GM23338 (cell line): ENCODE results near the gene PLEKHA7. TPM values are rescaled to one million over a fixed set of nuclear protein-coding genes. Genes with fewer than 3 reads are reported as not detected.

Source experiments
- ATAC-seq: fragments of 200-7000 bp; cut with Tn5 transposase; 3 replicates; pipeline ENCODE4 v1.9.1; 2020
- DNase-seq: peaks from one replicate; pipeline ENCODE4 v3.0.0-alpha.2; 2015; ENCODE audit warnings: low spot score
- H2AFZ ChIP-seq: fragments of 200-600 bp; sonication (generic); 2 replicates; pipeline ENCODE4 v1.8.0; 2016; ENCODE audit warnings: antibody characterized with exemption, mild to moderate bottlenecking, moderate library complexity
- H3F3A ChIP-seq: fragments of 200-600 bp; sonication (generic); replicated peaks from 2 replicates; pipeline ENCODE4 v1.8.0; 2017; ENCODE audit warnings: antibody characterized with exemption, mixed run types, low read depth
- H3K27ac ChIP-seq: fragments of 200-600 bp; sonication (generic); 2 replicates; pipeline ENCODE4 v1.6.1; 2016; ENCODE audit warnings: low read depth
- H3K27me3 ChIP-seq: fragments of 200-600 bp; sonication (generic); 2 replicates; pipeline ENCODE4 v1.8.0; 2016; ENCODE audit warnings: mild to moderate bottlenecking, mixed run types, moderate library complexity; ENCODE audit not compliant: insufficient read depth
- H3K36me3 ChIP-seq: fragments of 200-600 bp; sonication (generic); 2 replicates; pipeline ENCODE4 v1.8.0; 2016; ENCODE audit warnings: mild to moderate bottlenecking; ENCODE audit not compliant: insufficient read depth
- H3K4me1 ChIP-seq: fragments of 200-600 bp; sonication (generic); 2 replicates; pipeline ENCODE4 v1.8.0; 2016; ENCODE audit warnings: mild to moderate bottlenecking, moderate library complexity; ENCODE audit not compliant: insufficient read depth
- H3K4me2 ChIP-seq: fragments of 200-600 bp; sonication (generic); 2 replicates; pipeline ENCODE4 v1.7.1; 2017; ENCODE audit warnings: mixed run types
- H3K4me3 ChIP-seq: fragments of 200-600 bp; sonication (generic); 2 replicates; pipeline ENCODE4 v1.6.1; 2016; ENCODE audit warnings: mixed run types
- H3K79me2 ChIP-seq: fragments of 200-600 bp; sonication (generic); replicated peaks from 2 replicates; pipeline ENCODE4 v1.8.0; 2017; ENCODE audit warnings: mild to moderate bottlenecking; ENCODE audit not compliant: insufficient read depth
- H3K9me2 ChIP-seq: fragments of 200-600 bp; sonication (generic); 2 replicates; pipeline ENCODE4 v1.8.0; 2017; ENCODE audit not compliant: insufficient read depth
- H4K20me1 ChIP-seq: fragments of 200-600 bp; sonication (generic); replicated peaks from 2 replicates; pipeline ENCODE4 v1.8.0; 2017; ENCODE audit warnings: mild to moderate bottlenecking; ENCODE audit not compliant: insufficient read depth
- H3K27ac Mint-ChIP-seq: 2 replicates; pipeline ENCODE4 v1.8.0; 2020; ENCODE audit warnings: inconsistent platforms, mild to moderate bottlenecking, moderate library complexity, mixed read lengths
- H3K27me3 Mint-ChIP-seq: 3 replicates; pipeline ENCODE4 v1.8.0; 2022; ENCODE audit warnings: low read depth, mild to moderate bottlenecking, moderate library complexity, mixed read lengths, inconsistent platforms; ENCODE audit not compliant: insufficient read depth, poor library complexity
- H3K36me3 Mint-ChIP-seq: 3 replicates; pipeline ENCODE4 v1.8.0; 2021; ENCODE audit warnings: low read depth, mild to moderate bottlenecking, inconsistent platforms, moderate library complexity, mixed read lengths
- H3K4me1 Mint-ChIP-seq: 3 replicates; pipeline ENCODE4 v1.8.0; 2020; ENCODE audit warnings: mild to moderate bottlenecking, inconsistent platforms, mixed read lengths
- H3K4me3 Mint-ChIP-seq: 3 replicates; pipeline ENCODE4 v1.8.0; 2021; ENCODE audit warnings: moderate library complexity, mild to moderate bottlenecking, inconsistent platforms, mixed read lengths
- H3K9me3 Mint-ChIP-seq: 3 replicates; pipeline ENCODE4 v1.8.0; 2020; ENCODE audit warnings: moderate library complexity, mild to moderate bottlenecking, inconsistent platforms, mixed read lengths
- CREB1 ChIP-seq: fragments of 250-450 bp; sonication (Bioruptor Pico); IDR thresholded peaks from 2 replicates; pipeline ENCODE4 v1.5.0; 2020; ENCODE audit warnings: low read depth, mild to moderate bottlenecking, moderate library complexity
- CTCF ChIP-seq, 2 experiments: fragments of 200-600 bp in 1 of 2; sonication (generic) in 1 of 2; conservative IDR thresholded peaks; 2 replicates each; pipeline versions ENCODE4 v1.5.1 to v1.6.1; 2016 to 2017; ENCODE audit warnings: antibody characterized with exemption in 2 of 2, low read depth in 2 of 2, mild to moderate bottlenecking in 2 of 2, moderate library complexity in 1 of 2
- ETS1 ChIP-seq: IDR thresholded peaks from 2 replicates; pipeline ENCODE4 v1.6.1; 2016; ENCODE audit warnings: antibody characterized with exemption
- EZH2 ChIP-seq: fragments of 200-600 bp; sonication (generic); IDR thresholded peaks from one replicate; pipeline ENCODE4 v1.8.0; 2017; ENCODE audit warnings: antibody characterized with exemption, mild to moderate bottlenecking, low read depth; ENCODE audit not compliant: unreplicated experiment
- EZH2phosphoT487 ChIP-seq: fragments of 200-600 bp; sonication (generic); IDR thresholded peaks from one replicate; pipeline ENCODE4 v1.8.1; 2018; ENCODE audit warnings: antibody characterized with exemption; ENCODE audit not compliant: unreplicated experiment
- JUNB ChIP-seq: IDR thresholded peaks from one replicate; pipeline ENCODE4 v1.6.1; 2016; ENCODE audit warnings: antibody characterized with exemption; ENCODE audit not compliant: unreplicated experiment
- NANOG ChIP-seq: IDR thresholded peaks from 2 replicates; pipeline ENCODE4 v1.6.1; 2016; ENCODE audit warnings: antibody characterized with exemption, borderline replicate concordance
- POLR2AphosphoS5 ChIP-seq: IDR thresholded peaks from 2 replicates; pipeline ENCODE4 v1.6.1; 2016; ENCODE audit warnings: antibody characterized with exemption, low read depth
- REST ChIP-seq: IDR thresholded peaks from one replicate; pipeline ENCODE4 v1.6.1; 2018; ENCODE audit warnings: antibody characterized with exemption; ENCODE audit not compliant: unreplicated experiment
- STAT1 ChIP-seq: IDR thresholded peaks from one replicate; pipeline ENCODE4 v1.6.1; 2016; ENCODE audit warnings: antibody characterized with exemption; ENCODE audit not compliant: unreplicated experiment
- ZNF114 ChIP-seq: fragments of 250-450 bp; sonication (Bioruptor Pico); IDR thresholded peaks from 2 replicates; pipeline ENCODE4 v1.5.0; 2020; ENCODE audit warnings: mild to moderate bottlenecking, moderate library complexity
- ZNF331 ChIP-seq: fragments of 250-450 bp; sonication (Bioruptor Pico); IDR thresholded peaks from 2 replicates; pipeline ENCODE4 v1.5.0; 2020; ENCODE audit warnings: low read depth, mild to moderate bottlenecking, moderate library complexity
- polyA plus RNA-seq: library from polyadenylated mRNA; unstranded; fragments of >200 nt; fragmentation: Nextera tagmentation; extraction: Ambion mirVana; gene quantifications from 2 replicates; pipeline ENCODE4 v1.2.1, GENCODE V29; 2016
- total RNA-seq: library from RNA; depleted of rRNA; stranded (reverse); fragments of >200 nt; shearing (Covaris generic); gene quantifications from 2 replicates; pipeline ENCODE4 v1.2.3, GENCODE V29; 2014

The PLEKHA7 gene
- total and polyA plus RNA-seq, 2 experiments from 2014 or later, result 9.7 to 15.8 TPM

GRCh38 chr11:16741473-16741872 lies 272.7 kb downstream of the PLEKHA7 start (continued):
- no peak for TF ChIP-seq REST
- TF ChIP-seq EZH2phosphoT487, result no peak
- TF ChIP-seq ZNF114, result no peak
- TF ChIP-seq EZH2, result no peak
- TF ChIP-seq ZNF331, result no peak
- TF ChIP-seq POLR2AphosphoS5, result no peak
- TF ChIP-seq NANOG, result no peak

GRCh38 chr11:16738947-16739815 lies 275.0 kb downstream of the PLEKHA7 start:
- peaks cover 14% of the 10 kb centered on the region for H3K4me1 Mint-ChIP-seq
- no peaks in the 10 kb centered on the region for H3K27me3 Mint-ChIP-seq
- peaks cover 56% of the 10 kb centered on the region for H3K79me2 ChIP-seq
- H3K36me3 Mint-ChIP-seq, result peaks cover 24% of the 10 kb centered on the region
- H3K4me2 ChIP-seq, result peak overlapping the region; percentile 89
- no peak overlapping the region for H2AFZ ChIP-seq
- H3K27ac Mint-ChIP-seq, result no peak overlapping the region
- peak overlapping the region; percentile 82 for H3K27ac ChIP-seq
- peaks cover 26% of the 10 kb centered on the region for H3K4me1 ChIP-seq
- no peaks in the 10 kb centered on the region for H3K36me3 ChIP-seq
- H3F3A ChIP-seq, result no peaks in the 10 kb centered on the region
- no peaks in the 10 kb centered on the region; the same call in 1 of the 3 replicates for H3K9me3 Mint-ChIP-seq
- H4K20me1 ChIP-seq, result peaks cover 34% of the 10 kb centered on the region
- H3K4me3 ChIP-seq, result peak overlapping the region; percentile 73
- peak; percentile 21 for DNase-seq
- no peak overlapping the region for H3K4me3 Mint-ChIP-seq
- H3K9me2 ChIP-seq, result no peaks in the 10 kb centered on the region
- H3K27me3 ChIP-seq, result no peaks in the 10 kb centered on the region
- peak; percentile 8 for ATAC-seq
- no peak for TF ChIP-seq EZH2phosphoT487
- TF ChIP-seq EZH2, result no peak
- TF ChIP-seq CREB1 (CRISPR knock-in tag), result no peak
- TF ChIP-seq STAT1, result no peak
- TF ChIP-seq NANOG, result no peak
- TF ChIP-seq CTCF (conservative IDR thresholded peaks at IDR 0.05; ENCODE audit: low read depth in 2 of 2), result no peak
- no peak for TF ChIP-seq ZNF114
- TF ChIP-seq ETS1, result no peak
- no peak for TF ChIP-seq JUNB
- TF ChIP-seq POLR2AphosphoS5, result no peak
- no peak for TF ChIP-seq REST
